PC-3 (cell line): ENCODE data around the gene PCGF1. TPM values are rescaled to one million over a fixed set of nuclear protein-coding genes. Genes with fewer than 3 reads are reported as not detected.

Experiments used
- ATAC-seq: fragments of 200-7000 bp; cut with Tn5 transposase; 2 replicates; pipeline ENCODE4 v1.9.1; 2020; ENCODE audit warnings: mild to moderate bottlenecking, moderate library complexity
- BruUV-seq: library from RNA; stranded (reverse); fragments of 400-500 nt; replicated peaks from 2 replicates; lab custom pipeline; 2021; lab: Mats Ljungman, UMichigan
- CTCF ChIA-PET: fragments of 300-600 bp; sonication (Branson Sonifier 250); formaldehyde crosslinking; loops from one replicate; lab custom pipeline; 2022; ENCODE audit warnings: antibody characterized with exemption; lab: Charles Lee
- POLR2A ChIA-PET: fragments of 300-600 bp; sonication (Branson Sonifier 250); formaldehyde crosslinking; loops from one replicate; lab custom pipeline; 2022; ENCODE audit warnings: antibody characterized with exemption; ENCODE audit not compliant: unreplicated experiment; lab: Charles Lee
- DNase-seq: peaks from one replicate; pipeline ENCODE4 v3.0.0-alpha.2; 2015
- H2AFZ ChIP-seq: fragments of 300-600 bp; sonication (generic); 2 replicates; pipeline ENCODE4 v1.6.0; 2016; ENCODE audit warnings: antibody characterized with exemption, low read length
- H3F3A ChIP-seq: fragments of 300-600 bp; sonication (generic); one replicate; pipeline ENCODE4 v1.6.0; 2017; ENCODE audit warnings: antibody characterized with exemption, low read length, control low read depth, mild to moderate bottlenecking; ENCODE audit not compliant: unreplicated experiment
- H3K27ac ChIP-seq: fragments of 300-600 bp; sonication (generic); 2 replicates; pipeline ENCODE4 v1.5.1; 2016; ENCODE audit warnings: mild to moderate bottlenecking, low read length
- H3K27me3 ChIP-seq: fragments of 300-600 bp; sonication (generic); 2 replicates; pipeline ENCODE4 v1.6.1; 2016; ENCODE audit warnings: low read length, mixed read lengths
- H3K36me3 ChIP-seq: fragments of 300-600 bp; sonication (generic); 2 replicates; pipeline ENCODE4 v1.6.1; 2016; ENCODE audit warnings: low read depth, mixed run types, low read length, mixed read lengths
- H3K4me1 ChIP-seq: fragments of 300-600 bp; sonication (generic); 2 replicates; pipeline ENCODE4 v1.5.1; 2016; ENCODE audit warnings: low read length; ENCODE audit not compliant: insufficient read depth
- H3K4me2 ChIP-seq: fragments of 300-600 bp; sonication (generic); 2 replicates; pipeline ENCODE4 v1.6.0; 2016; ENCODE audit warnings: low read length
- H3K4me3 ChIP-seq: fragments of 300-600 bp; sonication (generic); 2 replicates; pipeline ENCODE4 v1.5.1; 2016; ENCODE audit warnings: mild to moderate bottlenecking, low read length, mixed read lengths
- H3K79me2 ChIP-seq: fragments of 300-600 bp; sonication (generic); 2 replicates; pipeline ENCODE4 v1.6.1; 2017; ENCODE audit warnings: low read length, mixed read lengths
- H3K9ac ChIP-seq: fragments of 300-600 bp; sonication (generic); 2 replicates; pipeline ENCODE4 v1.6.0; 2016; ENCODE audit warnings: mild to moderate bottlenecking, low read length
- H3K9me2 ChIP-seq: fragments of 300-600 bp; sonication (generic); replicated peaks from 2 replicates; pipeline ENCODE4 v1.6.1; 2016; ENCODE audit warnings: mixed run types, low read length, mixed read lengths
- H3K9me3 ChIP-seq: fragments of 300-600 bp; sonication (generic); 2 replicates; pipeline ENCODE4 v1.6.1; 2016; ENCODE audit warnings: low read length, mixed read lengths
- H4K20me1 ChIP-seq: fragments of 300-600 bp; sonication (generic); 2 replicates; pipeline ENCODE4 v1.6.1; 2016; ENCODE audit warnings: low read length, mixed read lengths
- CTCF ChIP-seq: fragments of 300-600 bp; sonication (generic); conservative IDR thresholded peaks from 2 replicates; pipeline ENCODE4 v1.5.1; 2017; ENCODE audit warnings: antibody characterized with exemption, low read depth, mild to moderate bottlenecking, low read length
- EZH2 ChIP-seq: fragments of 300-600 bp; sonication (generic); IDR thresholded peaks from one replicate; pipeline ENCODE4 v1.6.1; 2017; ENCODE audit warnings: antibody characterized with exemption, mild to moderate bottlenecking, low read length; ENCODE audit not compliant: unreplicated experiment
- EZH2phosphoT487 ChIP-seq: fragments of 300-600 bp; sonication (generic); IDR thresholded peaks from 2 replicates; pipeline ENCODE4 v1.6.1; 2018; ENCODE audit warnings: mild to moderate bottlenecking, antibody characterized with exemption, low read length, borderline replicate concordance
- intact Hi-C: fragments of 100-400 bp; cut with micrococcal nuclease; formaldehyde crosslinking; loops from 2 replicates; pipeline ENCODE4 v1.9.0; 2023
- total RNA-seq: library from RNA; depleted of rRNA; stranded (reverse); fragments of >200 nt; gene quantifications from 2 replicates; pipeline ENCODE4 v1.2.3, GENCODE V29; 2014

The PCGF1 gene
- total RNA-seq, 1 experiment from 2014 or later: 35.7 TPM

- TF ChIP-seq CTCF: peak; percentile 95
- TF ChIP-seq EZH2: no peak
- TF ChIP-seq EZH2phosphoT487: no peak
- Histone ChIP-seq H3K36me3 (peaks cover 2% of the 10 kb centered on the region; the same call in 1 of the 2 replicates), H3K27me3 (no peaks in the 10 kb centered on the region), H3K4me1 (peaks cover 24% of the 10 kb centered on the region), H4K20me1 (no peaks in the 10 kb centered on the region), H3K79me2 (peaks cover 50% of the 10 kb centered on the region), H2AFZ (peak within 1 kb of the TSS; percentile 97), H3K4me2 (peak within 1 kb of the TSS; percentile 91), H3F3A (no peaks in the 10 kb centered on the region), H3K4me3 (peak within 1 kb of the TSS; percentile 84), H3K9me2 (no peaks in the 10 kb centered on the region), H3K9me3 (no peaks in the 10 kb centered on the region), H3K9ac (peak within 1 kb of the TSS; percentile 84), H3K27ac (peak within 1 kb of the TSS; percentile 46)
- ATAC-seq (peak; percentile 90), DNase-seq (peak; percentile 94)
- BruUV-seq: TSS peak; percentile 95
- ChIA-PET POLR2A (no interaction called here), CTCF (interaction anchor here (0.8 to 1.3 kb wide), 2 partner anchors 31 to 49 kb away, joined by 5 to 7 read pairs; partner anchors contain the start of gene TLX2)
- intact Hi-C loops: loop anchor here (1.0 kb wide), 6 partner anchors 15 to 104 kb away; partner anchors contain the start of genes AUP1, HTRA2, INO80B and PCGF1
These were observed 24.5 kb downstream of the PCGF1 start, which contains the start of the genes CCDC142 and TTC31 for GRCh38 chr2:74482801-74483674. TSS of gene CCDC142 (minus strand) at chr2:74482998. CDS start at chr2:74482837, 161 bp downstream. TSS of gene TTC31 (plus strand) at chr2:74483081. CDS start at chr2:74483096, 15 bp downstream.

GRCh38 chr2:74481961-74482800 lies 25.3 kb downstream of the PCGF1 start:
- Histone ChIP-seq H3K4me2 (peak overlapping the region; percentile 91), H3K27ac (peak overlapping the region; percentile 46), H3K79me2 (peaks cover 50% of the 10 kb centered on the region), H3K4me3 (peak overlapping the region; percentile 84), H2AFZ (peak overlapping the region; percentile 97), H3K4me1 (peaks cover 20% of the 10 kb centered on the region), H3K9me3 (no peaks in the 10 kb centered on the region), H3F3A (no peaks in the 10 kb centered on the region), H3K9me2 (no peaks in the 10 kb centered on the region), H4K20me1 (no peaks in the 10 kb centered on the region), H3K9ac (peak overlapping the region; percentile 84), H3K36me3 (peaks cover 5% of the 10 kb centered on the region; the same call in 1 of the 2 replicates), H3K27me3 (no peaks in the 10 kb centered on the region)
- DNase-seq (peak; percentile 37), ATAC-seq (peak; percentile 41)
- POLR2A ChIA-PET: no interaction called here
- BruUV-seq: no TSS peak
- TF ChIP-seq EZH2phosphoT487 (no peak), CTCF (no peak), EZH2 (no peak)
- intact Hi-C loops: loop anchor here (1.0 kb wide), 1 partner anchor 27 kb away; the partner anchor contains the start of gene INO80B
- CTCF ChIA-PET: interaction anchor here (1.3 kb wide), 1 partner anchor 50 kb away, joined by 5 read pairs; no protein-coding TSS in a partner anchor
